SJCRH30 (cell line): ENCODE data around the gene GSAP. TPM values are rescaled to one million over a fixed set of nuclear protein-coding genes. Genes with fewer than 3 reads are reported as not detected.
A peak's percentile ranks its signal among the peaks of the same experiment; 100 is the strongest.

Experiments used
- DNase-seq, 2 experiments: peaks; one replicate each; pipeline ENCODE4 v3.0.0-alpha.2; 2015 to 2020
- H3K27ac ChIP-seq: fragments of 250-450 bp; sonication (Bioruptor Pico); 2 replicates; pipeline ENCODE4 v1.5.1; 2020; ENCODE audit warnings: mild to moderate bottlenecking, moderate library complexity
- H3K27me3 ChIP-seq: fragments of 250-450 bp; sonication (Bioruptor Pico); 2 replicates; pipeline ENCODE4 v1.5.1; 2020; ENCODE audit warnings: mild to moderate bottlenecking, moderate library complexity
- H3K36me3 ChIP-seq: fragments of 250-450 bp; sonication (Bioruptor Pico); 2 replicates; pipeline ENCODE4 v1.5.1; 2020; ENCODE audit warnings: mild to moderate bottlenecking, moderate library complexity
- H3K4me1 ChIP-seq: fragments of 250-450 bp; sonication (Bioruptor Pico); 2 replicates; pipeline ENCODE4 v1.5.1; 2020; ENCODE audit warnings: mild to moderate bottlenecking, moderate library complexity
- H3K4me3 ChIP-seq: fragments of 250-450 bp; sonication (Bioruptor Pico); 2 replicates; pipeline ENCODE4 v1.5.1; 2020; ENCODE audit warnings: mild to moderate bottlenecking, moderate library complexity
- H3K9me3 ChIP-seq: fragments of 250-450 bp; sonication (Bioruptor Pico); replicated peaks from 2 replicates; pipeline ENCODE4 v1.5.1; 2020; ENCODE audit warnings: mild to moderate bottlenecking, moderate library complexity
- total RNA-seq: library from RNA; depleted of rRNA; stranded (reverse); fragments of >200 nt; shearing (Covaris generic); gene quantifications from 2 replicates; pipeline ENCODE4 v1.2.3, GENCODE V29; 2014

Gene GSAP
- total RNA-seq, 1 experiment from 2014 or later: not detected

DNA sequence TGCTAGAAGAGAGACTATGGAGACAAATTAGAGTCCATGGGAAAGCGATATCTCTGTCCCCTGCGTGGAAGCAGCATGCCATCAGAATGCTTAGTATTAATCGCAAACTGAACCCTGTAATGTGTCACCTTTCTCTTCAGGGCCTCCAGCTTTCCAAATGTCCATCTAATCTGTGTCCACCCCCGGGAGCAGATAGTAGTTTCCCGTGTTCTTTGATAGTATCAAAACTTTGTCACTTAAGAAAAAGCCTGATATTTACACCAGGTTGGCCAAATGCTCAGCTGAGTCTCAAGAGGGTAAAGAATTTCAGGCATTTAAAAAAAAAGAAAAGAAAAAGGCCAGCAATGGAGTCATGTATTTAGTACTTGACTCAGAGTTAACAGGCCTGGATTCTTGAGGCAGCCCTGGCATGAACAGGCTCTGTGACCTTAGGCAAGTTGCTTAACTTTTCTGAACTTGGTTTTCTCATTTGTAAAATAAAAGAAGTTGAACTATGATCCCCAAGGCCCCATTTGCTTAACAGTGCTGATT, 10.4 kb upstream of the GSAP start:
- H3K4me1 ChIP-seq: peaks cover 29% of the 10 kb centered on the region
- H3K27ac ChIP-seq: peak overlapping the region; percentile 63
- H3K27me3 ChIP-seq: no peaks in the 10 kb centered on the region
- no peaks in the 10 kb centered on the region for H3K9me3 ChIP-seq
- H3K36me3 ChIP-seq: no peaks in the 10 kb centered on the region
- peak overlapping the region; percentile 55 for H3K4me3 ChIP-seq
- DNase-seq: peak in 1 of 2 experiments; percentile 43

DNA sequence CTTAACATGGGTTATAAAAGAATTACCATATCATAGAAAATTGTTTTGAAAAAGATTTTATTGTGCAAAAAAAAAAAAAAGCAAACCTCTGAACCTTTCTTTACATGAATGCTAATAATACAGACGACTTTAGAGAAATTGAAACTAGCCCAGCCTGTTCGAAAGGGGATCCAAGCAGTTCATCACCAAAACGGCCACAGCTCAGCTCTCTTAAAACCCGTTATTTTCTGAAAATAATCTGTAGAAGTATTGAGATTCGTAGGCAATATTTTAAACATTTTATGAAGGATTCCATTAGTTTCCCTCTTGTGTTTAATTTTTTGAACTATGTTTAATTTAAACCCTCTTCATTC, 9.9 kb upstream of the GSAP start:
- peak in 1 of 2 experiments; percentile 46 for DNase-seq
- Histone ChIP-seq H3K36me3 (no peaks in the 10 kb centered on the region), H3K4me1 (peaks cover 29% of the 10 kb centered on the region), H3K4me3 (peak overlapping the region; percentile 55), H3K9me3 (no peaks in the 10 kb centered on the region), H3K27me3 (no peaks in the 10 kb centered on the region), H3K27ac (peak overlapping the region; percentile 63)

DNA sequence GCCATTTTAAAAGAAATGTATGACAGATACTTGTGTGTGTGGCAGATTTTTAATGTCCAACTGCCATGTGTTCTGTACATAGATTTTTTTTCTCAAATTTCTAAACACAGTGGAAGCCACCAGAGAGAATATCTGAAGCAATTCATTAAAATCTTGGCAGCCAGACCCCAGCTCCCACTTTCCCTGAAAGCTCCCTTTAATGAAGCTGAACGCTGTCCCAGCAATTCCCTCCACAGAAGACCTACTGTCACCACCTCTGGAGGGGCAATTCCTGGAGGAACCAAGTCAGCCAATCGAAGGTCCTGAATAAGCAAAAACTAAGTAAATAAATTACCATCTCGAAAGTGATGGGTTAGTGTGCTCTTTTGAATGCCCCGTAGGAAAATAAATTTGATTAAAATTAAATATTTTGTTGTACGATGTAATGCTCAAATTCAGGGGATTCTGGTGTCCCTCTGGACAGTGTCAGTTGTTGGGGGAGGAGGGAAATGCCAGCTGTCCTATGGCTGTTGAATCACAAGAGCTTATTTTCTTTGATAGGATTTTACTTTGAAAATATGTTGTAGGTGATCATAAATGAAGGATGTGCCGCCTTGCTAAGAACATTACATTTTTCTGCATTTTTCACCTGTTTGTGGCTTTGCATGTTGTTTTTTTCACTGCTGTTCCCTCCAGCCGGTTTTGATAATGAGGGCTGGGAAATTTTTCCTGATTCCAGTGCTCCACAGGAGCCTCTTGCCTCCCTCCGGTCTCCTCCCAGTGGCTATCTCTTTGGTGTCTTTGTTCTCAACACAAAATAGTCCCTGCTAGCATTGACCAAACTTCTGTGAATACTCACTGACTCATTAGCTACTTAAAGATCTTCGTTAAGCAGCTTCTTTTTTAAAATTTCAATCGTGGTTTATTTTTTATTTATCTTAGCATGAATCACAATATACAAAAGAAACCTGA, 9.2 kb upstream of the GSAP start:
- H3K4me3 ChIP-seq: peak overlapping the region; percentile 55
- no peaks in the 10 kb centered on the region for H3K27me3 ChIP-seq
- H3K27ac ChIP-seq: peak overlapping the region; percentile 63
- H3K4me1 ChIP-seq: peaks cover 29% of the 10 kb centered on the region
- no peaks in the 10 kb centered on the region for H3K9me3 ChIP-seq
- DNase-seq: peak; percentile 64 to 80
- H3K36me3 ChIP-seq: no peaks in the 10 kb centered on the region

DNA sequence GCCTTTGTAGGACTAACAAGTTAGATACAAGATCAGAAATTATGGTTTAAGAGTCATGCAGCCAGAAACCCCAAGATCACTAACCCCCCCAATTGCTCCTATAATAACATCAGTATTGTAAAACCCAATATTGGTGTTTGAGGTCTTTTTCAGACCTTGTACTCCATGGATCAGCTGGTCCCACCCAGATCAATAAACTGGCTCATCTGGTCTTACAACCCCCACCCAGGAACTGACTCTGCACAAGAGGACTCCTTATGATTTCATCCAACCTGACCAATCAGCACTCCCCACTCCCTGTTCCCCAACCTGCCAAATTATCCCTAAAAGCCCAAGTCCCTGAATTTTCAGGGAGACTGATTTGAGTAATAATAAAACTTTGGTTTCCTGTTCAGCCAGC, 6.4 kb upstream of the GSAP start:
- H3K27me3 ChIP-seq: no peaks in the 10 kb centered on the region
- H3K4me3 ChIP-seq: no peak overlapping the region
- no peaks in the 10 kb centered on the region for H3K36me3 ChIP-seq
- H3K4me1 ChIP-seq: peaks cover 18% of the 10 kb centered on the region
- DNase-seq: no peak
- H3K27ac ChIP-seq: no peak overlapping the region
- H3K9me3 ChIP-seq: no peaks in the 10 kb centered on the region

DNA sequence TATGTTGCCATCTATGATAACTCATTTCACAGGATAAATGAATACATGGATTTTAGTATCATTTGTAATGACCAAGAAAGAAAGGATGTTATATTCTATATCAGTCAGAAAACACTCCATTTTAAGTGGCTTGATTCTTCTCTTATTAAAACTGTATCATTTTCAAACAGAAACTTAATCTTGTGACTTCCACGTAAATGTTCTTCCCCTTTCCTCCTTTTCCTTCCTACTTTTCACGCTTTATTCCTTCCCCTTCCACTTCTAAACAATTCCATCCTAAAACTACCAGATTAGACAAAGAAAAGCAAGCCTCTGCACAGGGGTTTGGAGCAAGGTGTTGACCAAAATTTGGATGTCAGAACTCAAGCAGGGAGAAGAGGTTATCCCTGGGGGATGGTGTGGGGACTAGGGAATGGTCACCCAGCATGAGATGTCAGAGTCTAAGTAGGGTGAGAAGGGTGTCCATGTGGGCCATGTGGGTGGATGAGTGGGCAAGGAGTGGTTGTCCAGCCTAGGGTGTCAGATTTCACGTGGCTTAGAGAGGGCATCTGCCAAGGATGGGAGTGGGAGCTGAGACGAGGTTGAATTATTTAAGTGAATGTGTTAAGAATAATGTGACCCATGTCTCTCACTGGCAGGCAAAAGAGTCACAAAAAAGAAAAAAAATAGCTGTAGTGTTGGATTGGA, 5.0 kb upstream of the GSAP start:
- Histone ChIP-seq H3K27me3 (no peaks in the 10 kb centered on the region), H3K4me1 (peaks cover 6% of the 10 kb centered on the region; the same call in 1 of the 2 replicates), H3K9me3 (no peaks in the 10 kb centered on the region), H3K27ac (no peak overlapping the region), H3K36me3 (no peaks in the 10 kb centered on the region), H3K4me3 (no peak overlapping the region)
- DNase-seq: no peak

DNA sequence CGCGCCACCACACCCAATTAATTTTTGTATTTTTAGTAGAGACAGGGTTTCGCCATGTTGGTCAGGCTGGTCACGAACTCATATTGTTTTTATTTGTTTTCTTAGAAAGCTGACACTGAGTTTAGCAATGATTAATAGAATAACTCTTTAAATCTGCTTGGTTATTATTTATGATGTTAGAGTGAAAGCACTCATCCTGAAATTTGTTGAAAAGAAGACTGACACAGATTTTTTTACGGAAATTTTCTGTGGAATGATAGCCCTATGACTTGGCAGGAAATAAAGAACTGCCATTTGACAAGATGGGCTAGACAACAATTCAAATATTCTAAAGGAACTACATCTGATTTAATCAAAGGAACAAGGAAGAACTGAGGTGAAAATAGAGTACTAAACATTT, 4.3 kb upstream of the GSAP start:
- no peak for DNase-seq

DNA sequence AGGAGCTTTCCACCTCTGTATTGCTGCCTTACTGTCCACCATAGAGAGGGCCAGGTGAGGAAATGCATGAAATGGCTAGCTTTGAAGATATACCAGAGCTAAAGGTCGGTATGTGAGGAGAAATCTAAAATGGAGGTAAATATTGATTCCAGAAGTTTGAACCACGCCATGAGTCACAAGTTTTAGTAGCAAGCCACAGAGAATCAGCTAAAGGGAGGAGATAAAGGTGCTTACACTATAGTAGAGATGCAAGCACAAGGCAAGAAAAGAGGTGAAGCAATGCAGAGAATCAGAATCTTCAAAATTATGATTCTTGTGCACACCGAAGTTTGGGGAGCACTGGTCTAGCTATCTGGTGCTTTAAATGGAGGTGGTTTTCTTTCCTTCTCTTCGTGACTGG, 3.0 kb upstream of the GSAP start:
- H3K4me1 ChIP-seq: no peaks in the 10 kb centered on the region
- H3K9me3 ChIP-seq: no peaks in the 10 kb centered on the region
- no peaks in the 10 kb centered on the region for H3K27me3 ChIP-seq
- H3K4me3 ChIP-seq: no peak overlapping the region
- no peaks in the 10 kb centered on the region for H3K36me3 ChIP-seq
- no peak for DNase-seq
- no peak overlapping the region for H3K27ac ChIP-seq

More for the DNA sequence above, 4.3 kb upstream of the GSAP start:
- H3K9me3 ChIP-seq: no peaks in the 10 kb centered on the region
- no peaks in the 10 kb centered on the region for H3K36me3 ChIP-seq
- H3K4me3 ChIP-seq: no peak overlapping the region
- no peaks in the 10 kb centered on the region for H3K27me3 ChIP-seq
- H3K27ac ChIP-seq: no peak overlapping the region
- peaks cover 6% of the 10 kb centered on the region; the same call in 1 of the 2 replicates for H3K4me1 ChIP-seq

DNA sequence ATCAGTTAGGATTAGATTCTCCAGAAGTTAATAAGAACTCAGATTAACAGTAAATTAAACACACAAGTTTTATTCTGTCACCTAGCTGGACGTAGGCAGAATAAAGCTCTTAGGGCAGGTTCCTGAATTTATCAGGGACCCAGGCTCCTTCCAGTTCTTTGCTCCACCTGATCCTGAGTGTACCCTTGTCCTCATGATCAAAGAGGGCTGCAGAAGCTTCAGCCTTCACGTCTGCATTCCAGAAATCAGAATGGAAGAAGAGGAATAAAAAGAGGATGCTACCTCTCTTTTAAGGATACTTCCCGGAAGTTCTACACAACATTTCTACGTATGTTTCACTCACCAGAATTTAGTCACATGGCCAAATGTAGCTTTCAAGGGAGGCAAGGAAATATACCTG, 1.7 kb upstream of the GSAP start:
- Histone ChIP-seq H3K4me1 (no peaks in the 10 kb centered on the region), H3K36me3 (no peaks in the 10 kb centered on the region), H3K27me3 (no peaks in the 10 kb centered on the region), H3K4me3 (no peak overlapping the region), H3K9me3 (no peaks in the 10 kb centered on the region), H3K27ac (no peak overlapping the region)
- DNase-seq: no peak

DNA sequence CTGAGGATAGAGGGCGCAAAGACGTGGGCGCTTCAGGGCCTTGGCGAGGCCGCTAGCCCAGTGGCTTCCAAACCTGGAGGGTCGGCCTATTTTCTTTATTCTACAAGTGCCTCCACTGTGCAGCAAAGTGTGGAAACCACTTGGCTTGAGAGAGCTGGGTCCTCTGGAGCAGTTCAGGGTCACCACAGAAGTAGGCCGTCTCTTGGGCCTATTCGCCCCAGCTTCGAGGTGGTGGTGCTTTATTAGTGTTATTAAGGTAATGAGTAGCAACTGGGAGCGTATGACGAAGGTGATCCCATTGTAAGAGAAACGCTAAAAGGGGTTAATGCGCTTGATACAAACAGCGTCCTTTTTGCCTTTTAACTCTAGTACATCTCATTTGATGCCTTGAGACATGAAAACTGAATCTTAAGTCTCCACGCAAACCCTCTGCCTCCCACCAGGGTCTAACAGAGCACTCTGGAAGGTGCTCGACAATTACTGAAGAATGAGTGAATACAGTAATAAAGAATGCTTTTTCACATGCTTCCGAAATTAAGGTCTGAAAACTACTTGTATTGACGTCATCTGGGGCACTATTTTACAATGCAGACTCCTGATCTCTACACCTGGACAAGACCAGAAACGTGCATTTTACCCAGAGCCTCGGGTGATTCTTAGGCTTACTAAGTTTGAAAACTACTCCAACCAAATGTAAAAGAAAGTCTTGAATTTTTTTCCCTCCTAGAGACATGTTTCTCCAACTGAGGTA, 647 bp upstream of the GSAP start:
- Histone ChIP-seq H3K27me3 (no peaks in the 10 kb centered on the region), H3K27ac (no peak overlapping the region), H3K4me1 (no peaks in the 10 kb centered on the region), H3K36me3 (no peaks in the 10 kb centered on the region), H3K4me3 (no peak overlapping the region), H3K9me3 (no peaks in the 10 kb centered on the region)
- no peak for DNase-seq

DNA sequence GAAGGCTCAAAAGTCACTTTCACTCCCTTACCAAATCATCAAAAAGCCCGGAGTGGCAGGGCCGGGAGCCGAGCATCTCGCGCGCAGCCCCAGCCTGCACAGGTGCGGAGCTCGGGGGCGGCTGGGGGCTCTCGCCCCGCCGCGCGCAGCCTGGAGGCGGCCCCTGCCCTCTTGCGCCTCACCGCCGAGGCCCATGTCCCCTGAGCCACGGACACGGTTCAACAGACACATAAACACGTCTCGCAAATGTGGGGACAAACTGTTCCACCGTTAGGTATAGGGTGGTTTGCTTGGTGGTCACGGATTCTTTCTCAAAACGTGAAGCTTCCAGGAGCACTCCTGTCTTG, 700 bp downstream of the GSAP start:
- Histone ChIP-seq H3K4me3 (no peak overlapping the region), H3K27me3 (no peaks in the 10 kb centered on the region), H3K27ac (no peak overlapping the region), H3K36me3 (no peaks in the 10 kb centered on the region), H3K4me1 (no peaks in the 10 kb centered on the region), H3K9me3 (no peaks in the 10 kb centered on the region)
- no peak for DNase-seq

DNA sequence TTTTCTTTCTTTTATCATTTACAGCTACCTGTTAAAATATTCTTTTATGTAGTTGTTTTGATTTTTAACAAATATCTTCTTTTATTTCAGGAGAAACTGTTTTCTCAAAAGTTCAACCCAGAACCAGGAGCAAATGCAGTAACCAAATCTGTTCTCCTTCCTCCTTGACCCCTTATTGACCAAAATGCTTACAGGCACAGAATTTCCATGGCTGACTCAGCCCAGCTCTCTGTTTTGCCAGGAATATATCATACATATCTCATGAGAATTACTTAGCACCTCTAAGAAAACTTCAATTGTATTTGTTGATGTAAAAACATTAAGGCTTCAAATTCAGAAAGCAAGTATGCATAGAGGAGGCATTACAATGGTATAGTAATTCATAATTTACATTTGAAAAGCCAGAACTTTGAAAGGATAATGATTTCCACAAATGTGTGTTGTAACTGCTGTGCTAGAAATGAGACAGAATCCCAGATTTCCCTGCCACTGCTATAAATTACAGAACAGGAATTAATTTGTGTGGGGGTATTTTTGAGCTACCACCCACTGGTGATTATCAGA, 2.2 kb downstream of the GSAP start:
- H3K36me3 ChIP-seq: no peaks in the 10 kb centered on the region
- H3K27me3 ChIP-seq: no peaks in the 10 kb centered on the region
- H3K4me3 ChIP-seq: no peak overlapping the region
- no peaks in the 10 kb centered on the region for H3K9me3 ChIP-seq
- no peaks in the 10 kb centered on the region; the same call in 1 of the 2 replicates for H3K4me1 ChIP-seq
- no peak overlapping the region for H3K27ac ChIP-seq
- no peak for DNase-seq

DNA sequence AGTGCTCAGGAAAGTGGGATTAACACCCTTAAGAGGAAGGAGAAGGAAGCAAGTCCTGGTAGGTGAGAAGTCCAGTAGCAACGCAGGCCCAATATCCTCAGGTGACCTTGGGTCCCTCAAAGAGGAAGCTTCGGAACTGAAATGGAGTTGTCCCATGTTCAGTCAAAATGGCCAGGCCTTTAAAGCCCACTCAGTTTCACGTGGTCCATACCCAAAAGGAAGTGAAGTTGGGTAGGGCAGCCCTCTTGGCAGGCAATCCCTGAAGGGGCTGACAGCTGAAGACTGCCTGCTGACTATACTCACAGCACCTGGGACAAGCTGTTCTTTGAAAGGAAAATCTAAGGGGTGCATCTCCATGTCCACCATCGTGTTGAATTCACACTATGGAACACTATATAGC, 3.0 kb downstream of the GSAP start:
- Histone ChIP-seq H3K9me3 (no peaks in the 10 kb centered on the region), H3K4me3 (no peak overlapping the region), H3K36me3 (no peaks in the 10 kb centered on the region), H3K4me1 (no peaks in the 10 kb centered on the region; the same call in 1 of the 2 replicates), H3K27ac (no peak overlapping the region), H3K27me3 (no peaks in the 10 kb centered on the region)
- DNase-seq: no peak

DNA sequence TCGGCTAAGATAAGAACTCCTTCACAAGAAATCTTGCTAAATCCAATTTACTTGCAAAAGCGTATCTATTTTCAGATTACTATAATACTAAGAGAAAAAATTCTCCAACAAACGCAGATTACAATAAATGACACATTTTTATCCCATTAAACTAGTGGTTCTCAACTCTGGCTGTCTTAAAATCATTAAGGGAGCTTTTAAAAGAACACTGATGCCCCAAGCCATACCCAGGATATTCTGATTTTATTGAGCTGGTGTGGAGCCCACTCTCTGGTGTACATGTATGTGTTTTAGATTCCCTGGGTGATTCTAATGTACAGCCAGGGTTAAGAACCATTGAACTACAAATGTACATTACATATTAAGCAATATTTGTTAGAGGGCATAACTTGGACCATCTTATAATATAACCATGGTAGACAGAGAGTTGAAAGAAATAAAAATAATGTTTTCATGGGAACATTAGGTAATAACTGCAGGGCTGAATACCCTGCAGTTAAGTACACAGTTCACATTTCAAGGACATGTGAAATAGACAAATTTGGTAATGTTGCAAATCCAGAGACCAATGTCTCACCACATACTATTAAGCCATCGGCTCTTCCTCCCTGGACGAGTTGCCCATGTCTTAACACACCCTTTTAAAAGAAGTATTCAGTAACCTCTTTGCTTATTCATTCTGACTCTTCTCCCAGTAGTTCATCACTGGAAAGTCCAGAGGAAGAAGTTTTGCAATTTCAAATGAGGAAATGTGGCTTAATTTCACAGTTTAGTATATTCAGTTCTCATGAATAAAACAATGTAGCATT, 6.2 kb downstream of the GSAP start:
- Histone ChIP-seq H3K4me3 (no peak overlapping the region), H3K27me3 (no peaks in the 10 kb centered on the region), H3K27ac (no peak overlapping the region), H3K36me3 (no peaks in the 10 kb centered on the region), H3K9me3 (no peaks in the 10 kb centered on the region), H3K4me1 (no peaks in the 10 kb centered on the region; the same call in 1 of the 2 replicates)
- no peak for DNase-seq
